ENCODE data around the gene OR2C3.
"Not testable (repeated sequence)": the region's sequence is repeated elsewhere in the genome, so short reads cannot be mapped to it uniquely, and the experiment has no call there.

OR2C3 gene
- 0 reads per million in 2 donors for total RNA-seq

DNA sequence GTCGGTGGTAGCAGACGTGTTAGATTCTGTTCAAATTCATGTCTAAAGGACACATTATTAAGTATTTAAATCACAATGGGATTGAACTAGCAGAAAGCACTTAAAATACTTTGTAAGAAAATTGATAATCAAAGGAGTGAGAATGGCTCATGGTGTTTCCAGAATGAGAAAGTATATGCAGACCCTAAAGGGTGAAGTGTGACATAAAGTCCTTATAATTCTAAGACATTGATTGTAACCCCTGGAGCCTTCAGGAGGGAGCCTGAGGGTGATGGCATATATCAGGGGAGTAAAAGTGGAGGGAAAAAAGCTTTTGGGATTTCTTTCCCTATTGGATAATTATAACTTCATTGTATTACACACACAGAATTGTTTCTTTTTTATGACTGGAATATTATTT is at the start of gene OR2C3:
OR2C3 (minus strand) TSS at position 101 of the 400 bp plus-strand sequence. CDS start 3,929 bp downstream, outside the sequence.
- no peak for DNase-seq

DNA sequence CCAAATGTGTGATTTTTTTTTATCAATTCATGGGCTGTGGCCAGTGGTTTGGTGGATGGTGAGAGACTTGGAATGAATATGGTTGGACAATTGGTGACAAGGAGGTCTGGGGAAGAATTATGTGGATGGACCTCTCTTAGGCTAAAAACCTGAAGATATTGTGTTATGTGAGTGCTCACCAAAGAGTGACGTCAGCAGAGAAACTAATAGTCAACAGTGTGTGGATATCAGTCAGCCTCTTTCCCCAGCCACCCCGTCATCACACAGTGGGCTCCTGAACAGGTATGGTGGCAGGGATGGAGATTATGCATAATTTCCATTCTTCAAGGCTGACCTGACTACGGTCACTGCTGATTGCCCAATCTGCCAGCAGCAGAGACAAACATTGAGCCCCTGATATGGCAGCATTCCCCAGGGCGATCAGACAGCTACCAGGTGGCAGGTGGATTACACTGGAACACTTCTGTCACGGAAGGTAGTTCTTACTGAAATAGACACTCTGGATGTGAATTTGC is 42.8 kb upstream of the OR2C3 start:
- DNase-seq, result no peak

DNA sequence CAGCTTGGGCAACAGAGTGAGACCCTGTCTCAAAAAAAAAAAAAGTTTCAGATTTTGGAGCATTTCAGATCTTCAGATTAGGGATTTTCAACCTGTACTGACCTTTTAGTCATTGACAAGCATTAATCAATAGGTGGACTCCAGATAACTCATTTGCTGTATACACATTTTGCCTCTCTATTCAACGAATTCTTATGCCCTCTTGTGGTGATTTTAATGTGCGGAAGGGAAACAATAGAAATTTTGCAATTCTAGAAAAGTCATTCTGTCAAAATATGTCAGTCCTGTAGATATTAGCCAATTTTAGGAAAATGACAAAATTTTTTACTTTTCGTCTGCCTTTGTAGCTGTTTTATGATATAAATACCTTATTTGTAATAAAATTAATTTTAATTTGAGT is 40.3 kb upstream of the OR2C3 start:
- peak in 1 of 5 experiments; percentile 9 for DNase-seq

DNA sequence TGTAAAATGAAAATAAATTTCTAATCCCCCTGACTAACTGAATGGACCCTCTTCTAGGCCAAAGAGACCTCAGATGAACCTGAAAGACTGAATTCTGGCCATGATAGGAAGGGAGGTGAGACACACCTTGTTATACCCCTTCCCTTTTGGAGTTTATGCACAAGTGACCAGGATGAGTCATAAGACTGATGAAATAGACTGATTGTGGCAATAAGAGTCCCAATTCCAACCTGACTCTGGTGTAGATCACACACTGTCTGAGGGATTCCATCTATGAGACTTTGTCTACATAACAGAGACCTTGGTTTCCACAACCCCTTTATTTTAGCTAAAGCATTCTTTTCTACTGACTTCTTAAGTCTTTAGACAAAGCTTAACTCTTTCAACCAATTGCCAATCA is 38.4 kb upstream of the OR2C3 start:
- no peak for DNase-seq

GRCh38 chr1:247574236-247574635 is 38.0 kb upstream of the OR2C3 start:
- DNase-seq, result no peak

DNA sequence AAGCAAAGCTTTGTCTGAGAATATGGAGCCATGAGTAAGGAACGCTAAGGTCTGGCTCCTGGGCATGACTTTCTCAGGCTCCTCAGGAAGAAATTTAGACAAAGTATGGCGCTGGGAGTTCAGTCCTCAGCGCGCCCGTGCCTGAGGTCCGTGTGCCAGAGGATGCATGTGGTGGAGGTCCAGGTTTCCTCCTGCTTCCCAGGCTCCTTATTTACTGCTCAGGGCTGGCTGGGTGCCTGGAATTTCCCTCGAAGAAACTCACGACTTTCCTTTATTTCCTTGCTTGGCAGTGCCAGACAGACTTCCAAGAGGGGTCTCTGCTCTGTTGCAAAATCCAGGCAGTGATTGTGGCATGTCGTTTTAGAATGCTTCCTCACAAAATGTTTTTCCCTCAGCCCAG is 26.0 kb upstream of the OR2C3 start:
- DNase-seq, result no peak

- no peak for DNase-seq
Observed at GRCh38 chr1:247561711-247562110, 25.5 kb upstream of the OR2C3 start.

DNA sequence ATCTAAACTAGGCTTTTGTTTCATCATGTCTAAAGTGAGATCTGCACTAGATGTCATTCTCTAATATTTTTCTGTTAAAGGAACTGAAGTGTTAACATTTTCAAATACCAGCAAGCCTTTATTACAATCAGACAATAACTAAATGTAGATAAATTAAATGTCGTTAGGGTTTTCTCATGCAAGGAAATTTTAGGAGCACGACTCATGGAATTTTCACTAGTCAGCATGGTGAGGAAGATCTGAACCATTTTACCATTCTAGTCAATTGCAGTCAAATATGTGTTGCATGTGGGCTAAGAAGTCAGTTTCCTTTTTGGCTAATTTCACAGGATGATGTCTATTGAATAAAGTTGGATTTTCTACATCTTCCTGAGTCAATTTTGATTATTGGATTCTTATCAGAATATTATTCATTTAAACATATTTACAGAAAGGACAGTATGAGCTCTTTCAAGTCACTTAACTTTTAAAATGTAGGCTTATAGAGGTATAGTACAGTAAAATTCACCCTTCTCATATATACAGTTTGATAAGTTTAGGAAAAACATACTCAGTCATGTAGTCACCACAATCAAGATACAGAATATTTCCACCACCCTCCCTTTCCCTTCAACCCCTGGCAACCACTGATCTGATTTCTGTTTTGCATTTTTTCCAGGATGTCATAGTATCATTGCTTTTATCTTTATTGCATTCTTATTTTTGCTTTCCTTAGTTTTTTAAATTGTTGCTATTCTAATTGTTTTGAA is 21.9 kb upstream of the OR2C3 start:
- no peak for DNase-seq

DNA sequence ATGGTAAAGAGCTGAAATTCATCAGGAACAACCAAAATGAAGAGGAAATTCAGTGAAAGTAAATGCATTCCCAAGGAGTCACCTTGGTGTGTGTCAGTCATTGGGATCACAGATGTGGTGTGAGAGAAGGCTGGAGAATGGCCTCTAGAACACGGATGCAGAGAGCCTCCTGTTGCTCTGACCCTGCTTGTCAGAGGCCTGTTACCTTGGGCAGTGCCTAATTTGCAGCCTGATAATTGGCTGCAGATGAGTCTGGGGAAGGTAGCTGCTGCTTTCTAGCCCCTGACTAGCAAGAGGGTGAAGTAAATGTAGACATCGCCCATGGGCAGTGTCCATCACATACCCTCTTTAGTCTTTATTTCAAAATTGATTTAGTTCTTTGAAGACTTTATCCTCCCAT is 16.0 kb upstream of the OR2C3 start:
- DNase-seq, result no peak

DNA sequence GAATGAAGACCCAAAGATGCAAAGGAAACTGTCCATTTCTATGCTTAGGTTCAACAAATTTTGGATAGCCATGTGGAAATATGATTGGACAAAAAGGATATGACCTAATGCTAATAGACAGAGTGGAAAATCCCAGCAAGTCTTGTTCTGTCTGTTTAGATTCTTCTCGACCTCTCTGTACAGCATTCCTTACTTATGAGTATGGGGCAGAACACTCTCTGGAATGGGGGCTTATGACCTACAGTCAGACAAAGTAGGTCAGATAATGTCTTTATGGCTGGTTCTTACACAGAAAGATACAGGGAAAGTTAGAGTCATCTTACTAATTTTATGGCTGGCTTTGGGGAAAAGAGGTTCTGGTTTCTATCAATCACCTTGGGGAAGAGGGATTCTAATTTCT is 15.5 kb upstream of the OR2C3 start:
- DNase-seq, result no peak

DNA sequence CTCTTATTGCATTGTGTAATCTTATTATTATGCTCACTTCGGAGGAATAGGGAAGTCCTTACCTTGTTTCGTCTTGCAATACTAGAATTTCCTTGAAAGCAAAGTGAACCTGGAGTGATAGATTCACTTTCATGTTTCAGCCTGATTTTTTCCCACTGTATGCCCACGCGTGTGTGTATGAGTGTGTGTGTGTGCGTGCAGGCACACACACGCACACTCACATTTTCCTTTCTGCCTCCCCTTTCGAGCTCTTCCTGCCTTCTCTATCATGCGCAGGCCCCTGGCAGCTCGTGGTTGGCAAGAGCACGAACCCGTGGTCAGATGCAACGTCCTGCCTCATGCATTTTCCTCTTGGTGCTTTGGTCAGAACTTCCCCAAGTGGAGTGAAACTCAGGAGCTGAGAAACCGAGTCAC is 12.5 kb upstream of the OR2C3 start, which contains the start of gene GCSAML:
GCSAML (plus strand) TSS at position 366 of the 414 bp plus-strand sequence. CDS start 58 bp downstream, outside the sequence.
- peak in 1 of 5 experiments; percentile 2 for DNase-seq

- DNase-seq, result no peak
Observed at GRCh38 chr1:247548092-247548491, 11.9 kb upstream of the OR2C3 start.

GRCh38 chr1:247542811-247543210 is 6.6 kb upstream of the OR2C3 start:
- no peak for DNase-seq

DNA sequence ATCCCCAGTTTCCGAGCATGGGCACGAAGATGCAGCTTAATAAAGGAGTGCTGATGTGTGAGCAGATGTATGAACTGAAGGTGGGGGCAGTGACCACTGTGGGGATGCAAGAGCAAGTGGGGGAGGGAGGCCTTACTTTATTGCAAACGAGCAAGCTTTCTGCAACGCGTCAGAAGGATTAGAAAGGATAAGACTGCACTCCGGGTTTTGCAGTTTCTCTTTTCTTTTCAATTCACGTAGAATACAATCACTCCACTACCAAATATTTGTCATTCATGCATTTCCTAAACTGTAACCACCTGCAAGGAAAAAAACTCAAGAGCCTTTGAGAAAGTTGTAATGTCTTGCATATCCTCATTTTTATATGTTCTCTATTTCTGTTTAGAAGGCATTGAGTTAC is 4.3 kb upstream of the OR2C3 start:
- no peak for DNase-seq

GRCh38 chr1:247539215-247539614 is 3.0 kb upstream of the OR2C3 start:
- no peak for DNase-seq

- DNase-seq, result no peak
Observed at GRCh38 chr1:247538561-247538960, 2.3 kb upstream of the OR2C3 start.

GRCh38 chr1:247535402-247535801 is 838 bp downstream of the OR2C3 start:
- peak in 1 of 5 experiments; percentile 4 for DNase-seq

DNA sequence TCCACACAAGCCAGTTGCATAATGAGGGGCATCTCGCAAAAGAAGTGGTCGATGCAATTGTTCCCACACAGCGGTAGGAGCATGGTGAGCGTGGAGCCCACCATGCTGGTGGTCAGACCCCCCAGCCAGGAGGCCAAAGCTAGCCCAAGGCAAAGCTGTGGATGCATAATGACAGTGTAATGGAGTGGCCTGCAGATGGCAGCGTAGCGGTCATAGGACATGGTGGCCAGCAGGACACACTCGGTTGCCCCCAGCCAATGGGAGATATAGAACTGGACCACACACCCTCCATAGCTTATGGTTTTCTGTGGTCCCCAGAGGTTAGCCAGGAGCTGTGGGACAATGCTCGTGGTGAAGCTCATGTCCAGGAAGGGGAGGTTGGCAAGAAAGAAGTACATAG is 4.3 kb downstream of the OR2C3 start:
- DNase-seq, result no peak

DNA sequence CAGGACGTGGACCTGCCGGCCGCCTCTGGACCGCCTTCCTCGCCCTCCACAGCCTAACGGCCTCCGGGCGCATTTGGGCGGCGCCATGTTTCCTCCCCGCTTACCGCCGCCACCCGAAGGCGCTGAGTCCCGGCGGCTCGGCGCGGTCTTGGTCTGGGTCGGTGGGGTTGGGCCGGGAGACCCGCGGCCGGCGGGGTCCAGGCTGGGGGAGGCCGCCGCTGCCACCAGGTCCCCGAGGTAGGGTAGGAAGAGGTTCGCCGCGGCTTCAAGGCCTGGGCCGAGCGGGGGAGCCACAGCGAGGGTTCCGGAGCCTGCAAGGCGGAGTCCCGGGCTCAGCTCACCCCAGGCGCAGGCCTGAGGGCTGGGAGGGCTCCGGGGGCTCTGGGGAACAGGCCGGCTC is 5.5 kb downstream of the OR2C3 start:
- no peak for DNase-seq

GRCh38 chr1:247529771-247530355 is 6.4 kb downstream of the OR2C3 start:
- no peak for DNase-seq

- DNase-seq, result no peak
Observed at GRCh38 chr1:247528812-247529474, 7.3 kb downstream of the OR2C3 start.

DNA sequence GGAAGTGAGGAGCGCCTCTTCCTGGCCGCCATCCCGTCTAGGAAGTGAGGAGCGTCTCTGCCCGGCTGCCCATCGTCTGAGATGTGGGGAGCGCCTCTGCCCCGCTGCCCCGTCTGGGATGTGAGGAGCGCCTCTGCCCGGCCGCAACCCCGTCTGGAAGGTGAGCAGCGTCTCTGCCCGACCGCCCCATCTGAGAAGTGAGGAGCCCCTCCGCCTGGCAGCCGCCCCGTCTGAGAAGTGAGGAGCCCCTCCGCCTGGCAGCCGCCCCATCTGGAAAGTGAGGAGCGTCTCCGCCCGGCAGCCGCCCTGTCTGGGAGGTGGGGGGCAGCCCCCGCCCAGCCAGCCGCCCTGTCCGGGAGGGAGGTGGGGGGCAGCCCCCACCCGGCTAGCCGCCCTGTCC is 14.4 kb downstream of the OR2C3 start:
- DNase-seq, result not testable (repeated sequence)

GRCh38 chr1:247518613-247518891 is 17.7 kb downstream of the OR2C3 start:
- DNase-seq, result no peak
